Duodenal mucosa (tissue), 2 donors: ENCODE results near the gene FNTB.

Experiments
- H3K27ac ChIP-seq: one replicate; pipeline ENCODE4 v1.7.0; 2013; ENCODE audit warnings: low read depth, low read length
- H3K27me3 ChIP-seq, 2 donors: one replicate each; pipeline ENCODE4 v1.7.0; 2013; ENCODE audit warnings: low read length in 2 of 2, control low read depth in 1 of 2; ENCODE audit not compliant: insufficient read depth in 2 of 2, control insufficient read depth in 1 of 2
- H3K36me3 ChIP-seq, 2 donors: one replicate each; pipeline ENCODE4 v1.7.0; 2013; ENCODE audit warnings: low read length in 2 of 2, control low read depth in 1 of 2; ENCODE audit not compliant: insufficient read depth in 2 of 2, control insufficient read depth in 1 of 2
- H3K4me1 ChIP-seq, 2 donors: one replicate each; pipeline ENCODE4 v1.7.0; 2013; ENCODE audit warnings: low read length in 2 of 2, control low read depth in 1 of 2; ENCODE audit not compliant: insufficient read depth in 2 of 2, control insufficient read depth in 1 of 2
- H3K4me3 ChIP-seq, 2 donors: one replicate each; pipeline ENCODE4 v1.7.0; 2013; ENCODE audit warnings: low read length in 2 of 2, low read depth in 1 of 2
- H3K9ac ChIP-seq, 2 donors: one replicate each; pipeline ENCODE4 v1.7.0; 2013; ENCODE audit warnings: low read length in 2 of 2, low read depth in 1 of 2
- H3K9me3 ChIP-seq, 2 donors: one replicate each; pipeline ENCODE4 v1.7.0; 2013; ENCODE audit warnings: low read length in 2 of 2, control low read depth in 1 of 2; ENCODE audit not compliant: control insufficient read depth in 1 of 2

The FNTB gene

GRCh38 chr14:65044596-65044959 lies 57.9 kb downstream of the FNTB start:
- Histone ChIP-seq H3K36me3 (peaks cover 14 to 32% of the 10 kb centered on the region in 2 donors), H3K27ac (no peak overlapping the region), H3K9me3 (no peaks in the 10 kb centered on the region), H3K9ac (no peak overlapping the region), H3K4me1 (peaks cover 6 to 8% of the 10 kb centered on the region in 2 donors), H3K4me3 (no peak overlapping the region), H3K27me3 (no peaks in the 10 kb centered on the region)

GRCh38 chr14:65045006-65045405 lies 58.3 kb downstream of the FNTB start:
- peaks cover 6 to 8% of the 10 kb centered on the region in 2 donors for H3K4me1 ChIP-seq
- H3K4me3 ChIP-seq: no peak overlapping the region
- H3K9ac ChIP-seq: no peak overlapping the region
- H3K27me3 ChIP-seq: no peaks in the 10 kb centered on the region
- H3K9me3 ChIP-seq: no peaks in the 10 kb centered on the region
- H3K27ac ChIP-seq: no peak overlapping the region
- peaks cover 14 to 32% of the 10 kb centered on the region in 2 donors for H3K36me3 ChIP-seq

GRCh38 chr14:65045709-65046108 lies 59.0 kb downstream of the FNTB start:
- Histone ChIP-seq H3K27me3 (no peaks in the 10 kb centered on the region), H3K27ac (no peak overlapping the region), H3K9ac (no peak overlapping the region)

DNA sequence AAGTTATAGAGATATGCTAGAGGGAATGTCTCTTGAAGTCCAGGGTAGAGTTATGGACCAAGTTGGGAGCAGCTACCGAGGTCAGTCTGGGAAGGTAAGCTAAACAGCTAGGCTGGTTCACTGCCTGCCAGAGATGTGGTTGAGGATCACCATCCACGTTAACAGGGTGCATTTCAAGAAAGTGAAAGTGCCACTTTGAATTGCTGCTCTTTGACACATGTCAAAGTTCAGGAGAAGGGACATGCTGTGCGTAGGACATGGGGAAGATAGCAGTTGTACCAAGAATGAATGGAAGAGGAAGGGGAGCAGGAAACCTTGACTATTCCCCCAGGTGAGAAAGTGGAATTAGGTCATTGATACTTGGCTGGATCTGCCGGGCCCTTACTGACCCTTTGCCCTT lies 66.1 kb downstream of the FNTB start:
- peaks cover 4 to 23% of the 10 kb centered on the region in 2 donors for H3K36me3 ChIP-seq
- H3K4me3 ChIP-seq: no peak overlapping the region
- no peak overlapping the region for H3K27ac ChIP-seq
- no peaks in the 10 kb centered on the region for H3K9me3 ChIP-seq
- peaks cover 6 to 10% of the 10 kb centered on the region in 2 donors for H3K4me1 ChIP-seq
- H3K9ac ChIP-seq: no peak overlapping the region
- H3K27me3 ChIP-seq: no peaks in the 10 kb centered on the region

More at GRCh38 chr14:65045709-65046108, 59.0 kb downstream of the FNTB start:
- Histone ChIP-seq H3K4me1 (peaks cover 6 to 8% of the 10 kb centered on the region in 2 donors), H3K36me3 (peaks cover 14 to 32% of the 10 kb centered on the region in 2 donors), H3K9me3 (no peaks in the 10 kb centered on the region), H3K4me3 (no peak overlapping the region)

- no peaks in the 10 kb centered on the region for H3K9me3 ChIP-seq
- peaks cover 4 to 23% of the 10 kb centered on the region in 2 donors for H3K36me3 ChIP-seq
- H3K9ac ChIP-seq: no peak overlapping the region
Measured at GRCh38 chr14:65053466-65053865, 66.8 kb downstream of the FNTB start.

DNA sequence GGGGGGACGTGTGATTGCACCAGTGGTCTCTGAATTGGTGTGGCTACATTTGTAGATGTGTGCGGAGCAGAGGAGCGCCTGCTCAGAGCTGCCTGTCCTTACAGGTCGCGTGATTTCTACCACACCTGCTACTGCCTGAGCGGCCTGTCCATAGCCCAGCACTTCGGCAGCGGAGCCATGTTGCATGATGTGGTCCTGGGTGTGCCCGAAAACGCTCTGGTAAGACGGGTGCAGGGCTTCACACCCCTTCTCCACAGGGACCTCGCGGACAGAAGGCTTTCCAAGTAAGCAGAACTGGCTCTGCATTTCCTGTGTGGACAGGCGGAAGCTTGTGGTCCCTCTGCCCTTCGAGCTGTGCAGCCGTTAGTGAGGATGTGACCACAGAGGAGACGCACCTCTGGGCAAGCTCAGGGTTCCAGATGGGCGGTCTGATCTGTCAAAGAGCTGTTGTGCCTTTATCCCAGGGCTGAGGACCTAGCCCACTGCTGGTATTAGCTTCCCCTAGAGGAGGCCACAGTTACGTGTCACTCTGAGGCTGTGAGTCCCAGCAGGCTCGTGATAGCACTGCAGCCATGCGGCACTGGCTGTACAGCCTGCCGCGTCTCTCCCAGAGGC lies 67.9 kb downstream of the FNTB start:
- Histone ChIP-seq H3K4me3 (no peak overlapping the region), H3K27ac (no peak overlapping the region), H3K36me3 (peaks cover 4 to 23% of the 10 kb centered on the region in 2 donors), H3K27me3 (no peaks in the 10 kb centered on the region), H3K4me1 (peaks cover 6 to 10% of the 10 kb centered on the region in 2 donors), H3K9ac (no peak overlapping the region), H3K9me3 (no peaks in the 10 kb centered on the region)

More at GRCh38 chr14:65053466-65053865, 66.8 kb downstream of the FNTB start:
- Histone ChIP-seq H3K4me3 (no peak overlapping the region), H3K27me3 (no peaks in the 10 kb centered on the region), H3K27ac (no peak overlapping the region), H3K4me1 (peaks cover 6 to 10% of the 10 kb centered on the region in 2 donors)

- Histone ChIP-seq H3K9me3 (no peaks in the 10 kb centered on the region), H3K36me3 (peaks cover 22 to 43% of the 10 kb centered on the region in 2 donors), H3K4me1 (peaks cover 5 to 6% of the 10 kb centered on the region in 2 donors), H3K27me3 (no peaks in the 10 kb centered on the region), H3K9ac (no peak overlapping the region), H3K4me3 (no peak overlapping the region), H3K27ac (no peak overlapping the region)
Measured at GRCh38 chr14:65057695-65058094, 71.0 kb downstream of the FNTB start.

GRCh38 chr14:65062096-65063075 lies 75.7 kb downstream of the FNTB start:
- no peaks in the 10 kb centered on the region for H3K27me3 ChIP-seq
- no peak overlapping the region for H3K9ac ChIP-seq
- H3K27ac ChIP-seq: no peak overlapping the region
- H3K36me3 ChIP-seq: peaks cover 28 to 60% of the 10 kb centered on the region in 2 donors
- H3K9me3 ChIP-seq: no peaks in the 10 kb centered on the region
- no peak overlapping the region for H3K4me3 ChIP-seq
- no peaks in the 10 kb centered on the region for H3K4me1 ChIP-seq

DNA sequence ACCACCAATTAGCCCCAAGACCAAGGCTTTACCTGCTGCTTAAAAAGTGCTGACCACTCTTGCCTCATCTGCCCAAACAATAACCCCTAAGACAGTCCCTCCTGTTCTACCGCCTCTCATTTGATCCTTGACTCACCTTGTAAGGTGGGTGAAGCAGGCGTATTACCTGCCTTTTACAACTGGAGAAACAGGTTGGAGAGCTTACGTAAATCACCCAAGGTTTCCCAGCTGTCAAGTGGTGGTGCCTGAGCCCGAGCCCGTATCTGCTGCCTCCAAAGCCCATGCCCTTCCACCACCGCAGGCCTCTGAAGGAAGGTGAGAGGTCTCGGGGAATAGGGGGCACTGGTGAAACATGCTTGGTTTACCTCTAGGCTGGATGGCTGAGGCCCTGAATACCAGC lies 79.0 kb downstream of the FNTB start:
- Histone ChIP-seq H3K27ac (no peak overlapping the region), H3K9ac (no peak overlapping the region), H3K27me3 (no peaks in the 10 kb centered on the region), H3K4me1 (peaks cover 12 to 13% of the 10 kb centered on the region in 2 donors), H3K9me3 (no peaks in the 10 kb centered on the region), H3K4me3 (no peak overlapping the region), H3K36me3 (peaks cover 37 to 67% of the 10 kb centered on the region in 2 donors)

GRCh38 chr14:65069874-65070413 lies 83.2 kb downstream of the FNTB start:
- Histone ChIP-seq H3K4me3 (no peak overlapping the region), H3K27ac (no peak overlapping the region), H3K9me3 (no peaks in the 10 kb centered on the region), H3K4me1 (peaks cover 53 to 54% of the 10 kb centered on the region in 2 donors), H3K36me3 (peaks cover 18 to 38% of the 10 kb centered on the region in 2 donors), H3K9ac (no peak overlapping the region), H3K27me3 (no peaks in the 10 kb centered on the region)
